UCSD-AML1 (cell line): ENCODE measurements around the gene FNBP1.
"Not testable (repeated sequence)": the region's sequence is repeated elsewhere in the genome, so short reads cannot be mapped to it uniquely, and the experiment has no call there.

ENCODE experiments used
- DNase-seq: peaks from one replicate; lab custom pipeline; 2025; ENCODE audit not compliant: unreplicated experiment; lab: John Stamatoyannopoulos, UW

The FNBP1 gene

GRCh38 chr9:129996161-129996830, 46.7 kb downstream of the FNBP1 start:
- no peak for DNase-seq

DNA sequence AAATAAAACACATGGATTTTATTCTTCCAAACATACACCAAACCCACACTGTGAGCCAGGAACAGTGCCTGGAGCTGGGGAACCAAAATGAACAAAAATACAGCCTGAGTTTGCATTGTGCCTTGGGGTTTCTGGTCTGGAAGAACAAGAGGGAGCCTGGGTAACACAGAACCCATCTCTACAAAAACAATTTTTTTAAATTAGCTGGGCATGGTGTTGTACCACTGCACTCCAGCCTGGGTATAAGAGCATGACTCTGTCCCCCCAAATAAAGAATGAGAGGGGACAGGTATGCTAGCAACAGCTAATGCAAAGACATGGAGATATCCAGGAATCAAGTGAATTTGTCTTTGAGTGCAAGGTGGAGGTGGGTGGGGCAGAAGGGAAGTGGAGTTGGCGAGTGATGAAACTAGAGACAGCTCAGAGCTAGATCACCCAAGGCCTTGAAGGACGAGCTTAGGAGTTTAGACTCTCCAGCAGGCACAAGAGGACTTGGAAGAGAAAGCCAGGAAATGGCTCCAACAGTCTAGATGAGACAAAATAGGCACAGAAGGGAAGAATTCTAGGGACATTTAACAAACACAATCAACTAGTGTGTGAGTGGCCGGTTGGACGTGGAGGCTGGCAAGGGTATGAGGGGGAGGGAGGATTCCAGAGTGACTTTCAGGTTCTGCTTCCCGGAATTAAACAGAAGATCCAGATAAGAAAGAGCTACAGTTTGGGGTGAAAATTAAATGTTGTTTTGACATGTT, 47.4 kb downstream of the FNBP1 start:
- DNase-seq, result no peak

- DNase-seq, result no peak
Observed at GRCh38 chr9:129994882-129995281, 48.1 kb downstream of the FNBP1 start.

- not testable (repeated sequence) for DNase-seq
Observed at GRCh38 chr9:129991139-129991538, 51.9 kb downstream of the FNBP1 start.

- DNase-seq, result no peak
Observed at GRCh38 chr9:129990269-129991010, 52.5 kb downstream of the FNBP1 start.

GRCh38 chr9:129989740-129990139, 53.2 kb downstream of the FNBP1 start:
- DNase-seq, result no peak

GRCh38 chr9:129989362-129989708, 53.7 kb downstream of the FNBP1 start:
- no peak for DNase-seq

- no peak for DNase-seq
Observed at GRCh38 chr9:129988607-129989361, 54.2 kb downstream of the FNBP1 start.

DNA sequence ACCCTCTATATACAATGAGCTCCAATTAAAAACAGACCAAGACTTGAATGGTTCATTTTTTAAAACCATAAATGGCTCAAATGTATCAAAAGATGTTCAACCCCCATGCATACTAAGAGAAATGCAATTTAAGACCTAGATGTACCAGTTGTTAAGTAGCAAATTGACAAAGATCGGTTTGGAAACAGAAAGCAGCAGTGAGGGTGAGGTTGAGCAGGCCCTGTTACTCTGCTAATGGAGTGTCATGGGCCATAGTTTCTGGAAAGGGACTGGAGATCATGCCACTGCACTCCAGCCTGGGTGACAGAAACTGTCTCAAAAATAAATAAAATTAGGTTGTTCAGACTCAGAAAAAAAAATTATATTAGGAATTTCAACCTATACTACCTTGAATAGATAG, 55.0 kb downstream of the FNBP1 start:
- no peak for DNase-seq

DNA sequence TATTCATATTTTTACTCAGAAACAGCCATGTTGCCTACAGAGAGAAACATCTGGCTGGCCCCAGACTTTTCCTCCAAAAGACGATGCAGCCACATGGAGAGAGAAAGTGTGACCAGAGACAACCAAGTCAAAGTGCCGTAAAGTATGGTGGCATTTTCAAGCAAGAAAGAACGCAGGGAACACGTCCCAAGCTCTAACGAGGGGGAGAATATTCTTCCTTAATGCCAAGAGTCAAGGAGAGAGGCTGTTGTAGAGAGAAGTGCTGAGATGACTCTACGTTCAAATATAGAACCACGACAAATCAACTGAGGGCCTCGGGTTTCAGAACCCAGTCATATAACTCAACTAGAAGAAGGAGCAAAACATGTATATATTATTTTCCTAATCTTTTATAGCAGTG, 55.9 kb downstream of the FNBP1 start:
- no peak for DNase-seq

DNA sequence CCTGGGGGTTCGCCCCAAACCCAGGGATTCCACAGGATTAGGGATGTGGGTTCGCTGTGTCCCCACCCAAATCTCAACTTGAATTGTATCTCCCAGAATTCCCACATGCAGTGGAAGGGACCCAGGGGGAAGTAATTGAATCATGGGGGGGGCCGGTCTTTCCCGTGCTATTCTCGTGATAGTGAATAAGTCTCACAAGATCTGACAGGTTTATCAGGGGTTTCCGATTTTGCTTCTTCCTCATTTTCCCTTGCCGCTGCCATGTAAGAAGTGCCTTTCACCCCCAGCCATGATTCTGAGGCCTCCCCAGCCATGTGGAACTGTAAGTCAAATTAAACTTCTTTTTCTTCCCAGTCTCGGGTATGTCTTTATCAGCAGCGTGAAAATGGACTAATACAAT, 58.4 kb downstream of the FNBP1 start:
- not testable (repeated sequence) for DNase-seq

DNA sequence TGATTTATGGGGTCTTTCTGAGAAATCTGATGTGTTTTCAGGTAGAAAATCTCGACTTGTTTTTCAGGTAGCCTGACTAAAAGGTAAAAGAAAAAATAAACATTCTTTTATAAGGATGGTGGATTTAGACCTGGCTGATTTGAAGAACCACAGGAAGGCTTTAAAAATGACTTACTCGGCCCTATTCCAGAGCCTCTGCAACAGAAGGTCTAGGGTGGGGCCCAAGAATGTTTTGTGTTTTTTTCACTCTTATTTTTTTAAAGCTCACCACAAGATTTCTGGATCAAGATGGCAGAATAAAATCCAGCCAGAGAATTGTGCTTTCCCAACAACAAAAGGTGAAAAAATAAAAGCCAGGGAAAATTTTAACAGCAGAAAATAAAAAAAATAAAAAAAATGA, 59.1 kb downstream of the FNBP1 start:
- DNase-seq, result no peak

- DNase-seq, result no peak
Observed at GRCh38 chr9:129981180-129981907, 61.6 kb downstream of the FNBP1 start.

- not testable (repeated sequence) for DNase-seq
Observed at GRCh38 chr9:129980224-129980623, 62.8 kb downstream of the FNBP1 start.

DNA sequence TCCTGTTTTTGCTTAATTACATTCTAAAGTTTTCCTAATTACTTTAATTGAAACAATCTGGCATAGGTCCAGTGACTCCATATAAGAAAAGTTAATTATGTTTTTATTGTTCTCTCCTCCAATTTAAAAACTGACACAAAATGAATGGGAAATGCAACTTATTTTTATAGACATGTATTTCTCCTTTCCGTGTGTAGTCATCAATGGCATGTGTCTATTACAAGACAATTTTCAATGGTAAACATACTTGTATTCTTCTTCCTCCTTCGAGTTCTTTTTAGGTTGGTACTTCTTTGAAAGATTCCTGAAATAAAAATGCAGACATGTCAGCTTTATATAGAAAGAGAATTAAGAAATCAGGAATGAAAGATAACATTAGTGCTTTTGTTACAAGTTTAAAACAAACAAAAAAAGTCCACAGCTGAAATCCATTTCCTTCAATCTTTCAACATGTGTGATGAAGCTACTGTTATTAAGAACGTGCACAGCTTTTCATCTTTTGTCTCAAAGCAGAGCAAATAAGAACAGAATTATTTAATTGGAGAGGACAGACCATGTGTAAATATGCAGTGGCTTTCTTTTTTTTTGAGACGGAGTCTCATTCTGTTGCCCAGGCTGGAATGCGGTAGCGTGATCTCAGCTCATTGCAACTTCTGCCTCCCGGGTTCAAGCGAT, 63.8 kb downstream of the FNBP1 start:
- DNase-seq, result no peak

GRCh38 chr9:129972816-129973215, 70.2 kb downstream of the FNBP1 start:
- DNase-seq, result no peak

DNA sequence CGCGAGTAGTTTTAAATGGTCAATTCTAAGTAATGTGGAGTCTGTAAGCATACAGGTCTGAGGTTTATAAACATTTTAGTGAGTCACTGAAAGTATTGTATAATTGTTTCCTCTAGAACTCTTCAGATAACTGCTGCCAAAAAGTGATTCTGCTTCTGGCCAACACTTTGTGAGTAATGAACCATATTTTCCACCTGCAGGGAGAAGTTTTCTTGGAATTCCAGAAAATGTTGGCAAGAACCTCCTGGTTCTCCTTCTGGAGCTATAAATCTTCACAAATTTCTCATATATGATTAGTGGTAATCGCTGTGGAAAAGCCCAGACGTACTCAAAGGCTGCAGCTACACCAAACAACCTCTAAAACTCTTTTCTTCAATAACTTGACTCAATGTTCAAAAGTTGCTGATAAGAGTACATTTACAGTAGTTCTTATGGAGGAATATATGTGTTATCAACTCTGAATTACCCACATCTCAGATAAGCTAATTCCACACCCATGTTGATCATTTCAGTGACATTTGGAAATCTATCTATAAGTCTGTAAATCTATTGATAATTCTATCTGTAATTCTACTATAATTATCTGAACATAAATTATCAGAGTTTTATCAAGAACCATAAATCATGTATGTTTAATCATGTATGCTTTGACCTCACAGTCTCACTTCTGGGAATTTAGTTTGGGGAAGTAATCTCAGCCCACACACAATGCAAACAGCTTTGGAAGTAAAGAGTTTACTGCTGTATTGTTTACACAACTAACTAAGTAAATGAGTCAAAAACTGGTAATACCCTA, 74.1 kb downstream of the FNBP1 start:
- no peak for DNase-seq

DNA sequence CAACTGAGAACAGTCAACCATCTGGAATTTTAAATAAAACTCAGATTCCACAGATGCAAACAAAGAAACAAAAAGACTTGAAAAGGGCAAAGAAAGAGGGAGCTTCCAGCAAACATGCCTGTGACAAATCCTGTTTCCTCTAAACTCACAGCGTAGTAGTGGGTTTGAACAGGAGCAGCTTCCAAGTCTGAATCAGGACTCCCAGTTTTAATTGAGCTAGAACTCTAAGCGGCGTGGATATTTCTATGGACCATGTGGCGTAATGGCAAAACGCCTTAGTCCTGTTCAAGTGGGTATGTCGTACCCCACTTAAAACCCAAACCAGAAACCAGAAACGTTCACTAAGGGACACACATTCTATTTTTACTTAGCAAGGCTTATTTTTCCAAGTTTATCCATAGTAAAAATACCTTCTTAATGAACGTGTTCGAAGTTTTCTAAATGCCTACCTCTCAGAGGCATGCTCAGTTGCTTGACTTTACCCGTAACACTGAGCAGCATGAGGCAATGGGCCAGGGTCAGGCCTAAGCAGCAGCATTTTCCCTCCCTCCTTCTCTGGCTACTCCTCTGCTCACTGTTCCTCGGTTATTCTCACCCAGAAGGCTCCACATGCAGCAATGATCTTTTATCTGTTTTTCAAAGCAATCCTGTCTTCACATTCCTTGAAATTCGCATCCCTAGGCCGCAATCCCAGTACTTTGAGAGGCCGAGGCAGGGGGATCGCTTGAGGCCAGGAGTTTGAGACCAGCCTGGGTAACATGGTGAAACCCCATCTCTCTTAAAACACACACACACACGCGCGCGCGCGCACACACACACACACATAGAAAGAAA, 77.9 kb downstream of the FNBP1 start:
- DNase-seq, result no peak
